Measurements from ENCODE around the gene SS18. TPM values are rescaled to one million over a fixed set of nuclear protein-coding genes. Genes with fewer than 3 reads are reported as not detected.

SS18 gene
- total RNA-seq, 1 donor from 2014 or later = 84.4 TPM

- no peak for TF ChIP-seq CTCF (IDR thresholded peaks at IDR 0.05; ENCODE audit: unreplicated experiment)
- Mint-ChIP-seq H3K36me3 (ENCODE audit: insufficient read depth) (peaks cover 4% of the 10 kb centered on the region), H3K4me3 (ENCODE audit: low read depth) (no peak overlapping the region), H3K9me3 (ENCODE audit: low read depth) (no peaks in the 10 kb centered on the region), H3K27me3 (no peaks in the 10 kb centered on the region), H3K4me1 (ENCODE audit: low read depth) (no peaks in the 10 kb centered on the region), H3K27ac (no peak overlapping the region)
- DNase-seq (ENCODE audit: low spot score, unreplicated experiment) = no peak
Measured at GRCh38 chr18:26005950-26006349, 84.5 kb downstream of the SS18 start.

GRCh38 chr18:26004832-26005231 is 85.6 kb downstream of the SS18 start:
- H3K9me3 Mint-ChIP-seq (ENCODE audit: low read depth) = no peaks in the 10 kb centered on the region
- H3K4me1 Mint-ChIP-seq (ENCODE audit: low read depth) = no peaks in the 10 kb centered on the region
- DNase-seq (ENCODE audit: low spot score, unreplicated experiment) = no peak
- no peak for TF ChIP-seq CTCF (IDR thresholded peaks at IDR 0.05; ENCODE audit: unreplicated experiment)
- H3K27ac Mint-ChIP-seq = no peak overlapping the region
- H3K4me3 Mint-ChIP-seq (ENCODE audit: low read depth) = no peak overlapping the region
- H3K27me3 Mint-ChIP-seq = no peaks in the 10 kb centered on the region
- peaks cover 2% of the 10 kb centered on the region for H3K36me3 Mint-ChIP-seq (ENCODE audit: insufficient read depth)

- H3K4me1 Mint-ChIP-seq (ENCODE audit: low read depth) = no peaks in the 10 kb centered on the region
- H3K4me3 Mint-ChIP-seq (ENCODE audit: low read depth) = no peak overlapping the region
- H3K9me3 Mint-ChIP-seq (ENCODE audit: low read depth) = no peaks in the 10 kb centered on the region
- H3K36me3 Mint-ChIP-seq (ENCODE audit: insufficient read depth) = no peaks in the 10 kb centered on the region
- no peak for DNase-seq (ENCODE audit: low spot score, unreplicated experiment)
- no peaks in the 10 kb centered on the region for H3K27me3 Mint-ChIP-seq
- no peak for TF ChIP-seq CTCF (IDR thresholded peaks at IDR 0.05; ENCODE audit: unreplicated experiment)
- no peak overlapping the region for H3K27ac Mint-ChIP-seq
Measured at GRCh38 chr18:26003817-26004216, 86.6 kb downstream of the SS18 start.

GRCh38 chr18:26003356-26003755 is 87.1 kb downstream of the SS18 start:
- Mint-ChIP-seq H3K9me3 (ENCODE audit: low read depth) (no peaks in the 10 kb centered on the region), H3K27me3 (no peaks in the 10 kb centered on the region), H3K4me1 (ENCODE audit: low read depth) (no peaks in the 10 kb centered on the region), H3K36me3 (ENCODE audit: insufficient read depth) (no peaks in the 10 kb centered on the region), H3K27ac (no peak overlapping the region), H3K4me3 (ENCODE audit: low read depth) (no peak overlapping the region)
- DNase-seq (ENCODE audit: low spot score, unreplicated experiment) = no peak
- TF ChIP-seq CTCF (IDR thresholded peaks at IDR 0.05; ENCODE audit: unreplicated experiment) = no peak

GRCh38 chr18:26002375-26002910 is 88.0 kb downstream of the SS18 start:
- no peak for DNase-seq (ENCODE audit: low spot score, unreplicated experiment)
- Mint-ChIP-seq H3K36me3 (ENCODE audit: insufficient read depth) (no peaks in the 10 kb centered on the region), H3K4me3 (ENCODE audit: low read depth) (no peak overlapping the region), H3K9me3 (ENCODE audit: low read depth) (no peaks in the 10 kb centered on the region), H3K27ac (no peak overlapping the region), H3K4me1 (ENCODE audit: low read depth) (no peaks in the 10 kb centered on the region), H3K27me3 (no peaks in the 10 kb centered on the region)
- TF ChIP-seq CTCF (IDR thresholded peaks at IDR 0.05; ENCODE audit: unreplicated experiment) = no peak

Data from progenitor cell of endocrine pancreas (in vitro differentiated cells).